Stimulated activated naive CD8-positive, alpha-beta T cell treated with anti-CD3 and anti-CD28 coated beads, Interleukin-15, amount 100 ng/mL, for 72 hours (primary cell): Measurements from ENCODE around the gene CRABP1.
"Not testable (repeated sequence)": the region's sequence is repeated elsewhere in the genome, so short reads cannot be mapped to it uniquely, and the experiment has no call there.

Experiments used
- ATAC-seq: fragments of 150-1000 bp; cut with Tn5 transposase; 2 replicates; pipeline ENCODE4 v1.10.0; 2021; ENCODE audit warnings: mild to moderate bottlenecking, moderate library complexity
- DNase-seq, 2 donors: peaks; one replicate each; pipeline ENCODE4 v3.0.0; 2021 to 2022
- H3K27ac Mint-ChIP-seq, 2 donors: one replicate each; pipeline ENCODE4 v1.8.0; 2022; ENCODE audit warnings: mild to moderate bottlenecking in 2 of 2, mixed read lengths in 2 of 2, moderate library complexity in 2 of 2
- H3K27me3 Mint-ChIP-seq: one replicate; pipeline ENCODE4 v1.8.0; 2022; ENCODE audit warnings: mixed read lengths
- H3K4me1 Mint-ChIP-seq: one replicate; pipeline ENCODE4 v1.8.0; 2022; ENCODE audit warnings: mild to moderate bottlenecking, mixed read lengths
- H3K4me3 Mint-ChIP-seq, 2 donors: one replicate each; pipeline ENCODE4 v1.8.0; 2022; ENCODE audit warnings: mild to moderate bottlenecking in 2 of 2, mixed read lengths in 2 of 2, moderate library complexity in 1 of 2
- H3K9me3 Mint-ChIP-seq, 2 donors: one replicate each; pipeline ENCODE4 v1.8.0; 2022; ENCODE audit warnings: mixed read lengths in 2 of 2

The CRABP1 gene

GRCh38 chr15:78374436-78375393 is 34.6 kb downstream of the CRABP1 start:
- no peak for DNase-seq
- Mint-ChIP-seq H3K4me1 (peaks cover 13% of the 10 kb centered on the region), H3K27ac (peak overlapping the region in 1 of 2 donors; percentile 82), H3K9me3 (no peaks in the 10 kb centered on the region), H3K27me3 (no peaks in the 10 kb centered on the region), H3K4me3 (peak overlapping the region in 1 of 2 donors; percentile 19)
- peak; percentile 74 for ATAC-seq

DNA sequence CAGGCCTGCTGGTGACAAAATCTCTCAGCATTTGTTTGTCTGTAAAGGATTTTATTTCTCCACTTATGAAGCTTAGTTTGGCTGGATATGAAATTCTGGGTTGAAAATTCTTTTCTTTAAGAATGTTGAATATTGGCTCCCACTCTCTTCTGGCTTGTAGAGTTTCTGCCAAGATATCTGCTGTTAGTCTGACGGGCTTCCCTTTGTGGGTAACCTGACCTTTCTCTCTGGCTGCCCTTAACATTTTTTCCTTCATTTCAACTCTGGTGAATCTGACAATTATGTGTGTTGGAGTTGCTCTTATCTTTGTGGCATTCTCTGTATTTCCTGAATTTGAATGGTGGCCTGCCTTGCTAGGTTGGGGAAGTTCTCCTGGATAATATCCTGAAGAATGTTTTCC is 40.0 kb downstream of the CRABP1 start:
- not testable (repeated sequence) for ATAC-seq, H3K27me3 Mint-ChIP-seq, H3K4me3 Mint-ChIP-seq, H3K9me3 Mint-ChIP-seq, H3K27ac Mint-ChIP-seq, DNase-seq, H3K4me1 Mint-ChIP-seq

- DNase-seq (no peak), ATAC-seq (no peak)
- Mint-ChIP-seq H3K27ac (no peak overlapping the region), H3K4me3 (no peak overlapping the region), H3K9me3 (no peaks in the 10 kb centered on the region), H3K4me1 (no peaks in the 10 kb centered on the region), H3K27me3 (peaks cover 24% of the 10 kb centered on the region)
Observed at GRCh38 chr15:78382114-78382880, 42.1 kb downstream of the CRABP1 start.

- Mint-ChIP-seq H3K9me3 (no peaks in the 10 kb centered on the region), H3K27me3 (peaks cover 24% of the 10 kb centered on the region), H3K4me1 (no peaks in the 10 kb centered on the region), H3K27ac (no peak overlapping the region), H3K4me3 (no peak overlapping the region)
- DNase-seq (no peak), ATAC-seq (no peak)
Observed at GRCh38 chr15:78384651-78385050, 44.5 kb downstream of the CRABP1 start.

DNA sequence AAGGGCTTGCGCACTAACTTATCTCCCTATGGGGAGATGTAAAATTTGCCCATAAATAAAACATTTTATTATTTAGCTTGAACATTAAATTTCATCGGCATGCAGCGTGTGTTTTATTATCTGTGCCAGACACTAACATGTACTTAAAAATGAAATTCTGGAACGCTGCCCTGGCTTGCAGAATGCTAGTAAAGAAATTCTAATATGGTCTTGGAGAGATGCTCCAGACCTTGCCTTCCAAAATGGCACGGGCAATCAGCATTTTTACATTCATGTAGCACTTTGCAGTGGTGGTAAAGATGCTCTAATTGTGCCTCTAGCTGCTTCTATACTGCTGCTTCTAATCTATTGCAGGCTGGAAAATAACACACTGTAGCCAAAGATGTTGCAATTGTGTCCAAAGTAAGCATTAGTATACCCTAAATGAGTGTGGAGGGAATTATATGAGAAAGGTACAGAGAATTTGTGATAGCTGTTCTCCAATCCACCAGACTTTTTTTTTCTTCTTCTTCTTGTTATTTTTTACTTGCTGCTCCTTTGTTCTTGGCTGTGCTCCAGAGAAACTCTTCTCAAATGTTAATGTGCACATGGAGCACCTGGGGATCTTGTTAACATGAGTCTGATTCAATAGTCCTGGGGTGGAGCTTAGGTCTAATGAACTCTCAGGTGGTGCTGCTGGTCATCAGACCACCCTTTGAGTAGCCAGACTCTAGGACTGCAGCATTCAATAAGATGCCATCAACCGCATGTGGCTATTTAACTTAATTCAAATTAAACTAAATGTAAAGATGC is 47.3 kb downstream of the CRABP1 start:
- Mint-ChIP-seq H3K4me3 (no peak overlapping the region), H3K4me1 (no peaks in the 10 kb centered on the region), H3K27ac (no peak overlapping the region), H3K27me3 (peaks cover 24% of the 10 kb centered on the region), H3K9me3 (no peaks in the 10 kb centered on the region)
- no peak for ATAC-seq
- no peak for DNase-seq

- Mint-ChIP-seq H3K27me3 (peaks cover 24% of the 10 kb centered on the region), H3K4me3 (no peak overlapping the region), H3K4me1 (no peaks in the 10 kb centered on the region), H3K9me3 (no peaks in the 10 kb centered on the region), H3K27ac (no peak overlapping the region)
- DNase-seq = no peak
- ATAC-seq = no peak
Observed at GRCh38 chr15:78388865-78389264, 48.7 kb downstream of the CRABP1 start.

GRCh38 chr15:78389322-78389721 is 49.2 kb downstream of the CRABP1 start:
- Mint-ChIP-seq H3K27me3 (peaks cover 24% of the 10 kb centered on the region), H3K9me3 (no peaks in the 10 kb centered on the region), H3K4me3 (no peak overlapping the region), H3K27ac (no peak overlapping the region), H3K4me1 (no peaks in the 10 kb centered on the region)
- no peak for DNase-seq
- ATAC-seq = no peak

DNA sequence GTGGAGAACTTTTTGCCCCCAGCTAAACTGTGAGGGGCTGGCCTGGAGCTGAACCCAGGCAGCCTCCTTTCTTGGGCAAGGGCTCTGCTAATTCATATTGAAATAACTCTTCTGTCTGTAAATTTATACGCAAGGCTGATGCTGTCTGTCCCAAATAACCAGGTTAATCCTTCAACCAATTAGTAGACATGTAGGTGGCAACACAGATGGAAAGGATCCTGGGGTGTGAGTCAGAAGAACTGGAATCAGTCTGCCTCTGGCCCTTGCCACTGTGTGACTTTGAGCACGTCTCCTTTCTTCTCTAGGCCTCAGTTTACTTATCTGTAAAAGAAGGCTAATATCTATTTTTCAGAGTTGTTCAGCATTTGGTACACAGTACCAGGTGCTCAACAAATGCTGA is 49.6 kb downstream of the CRABP1 start:
- H3K27me3 Mint-ChIP-seq = peaks cover 21% of the 10 kb centered on the region
- peak overlapping the region in 1 of 2 donors; percentile 43 for H3K27ac Mint-ChIP-seq
- ATAC-seq = no peak
- H3K4me3 Mint-ChIP-seq = no peak overlapping the region
- no peaks in the 10 kb centered on the region for H3K4me1 Mint-ChIP-seq
- no peaks in the 10 kb centered on the region for H3K9me3 Mint-ChIP-seq
- DNase-seq = no peak

- Mint-ChIP-seq H3K27me3 (peaks cover 16% of the 10 kb centered on the region), H3K27ac (peak overlapping the region in 1 of 2 donors; percentile 8), H3K4me3 (no peak overlapping the region), H3K4me1 (no peaks in the 10 kb centered on the region), H3K9me3 (no peaks in the 10 kb centered on the region)
- DNase-seq (no peak), ATAC-seq (no peak)
Observed at GRCh38 chr15:78390242-78390641, 50.1 kb downstream of the CRABP1 start.

DNA sequence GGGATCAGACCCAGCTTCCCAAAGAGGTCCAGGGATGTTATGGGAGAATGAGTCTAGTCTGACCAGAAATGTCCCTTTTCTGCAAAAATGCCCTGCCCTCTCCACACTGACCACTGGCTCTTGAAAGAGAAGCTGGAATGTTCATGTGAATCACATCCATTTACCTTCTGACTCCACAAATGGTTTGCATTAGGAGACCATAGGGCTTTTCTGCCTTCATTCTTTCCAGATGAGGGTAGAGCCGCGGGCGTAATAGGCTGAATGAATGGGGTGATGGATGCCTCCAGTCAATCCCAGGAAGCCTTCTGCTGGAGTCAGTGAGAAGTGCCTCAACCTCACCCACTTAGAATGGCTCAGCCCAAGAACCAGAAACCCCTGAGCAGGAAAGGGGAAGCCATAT is 50.7 kb downstream of the CRABP1 start:
- ATAC-seq (no peak), DNase-seq (no peak)
- H3K9me3 Mint-ChIP-seq = no peaks in the 10 kb centered on the region
- H3K27ac Mint-ChIP-seq = no peak overlapping the region
- H3K27me3 Mint-ChIP-seq = peaks cover 10% of the 10 kb centered on the region
- no peaks in the 10 kb centered on the region for H3K4me1 Mint-ChIP-seq
- H3K4me3 Mint-ChIP-seq = no peak overlapping the region

GRCh38 chr15:78391781-78392180 is 51.6 kb downstream of the CRABP1 start:
- Mint-ChIP-seq H3K27me3 (peaks cover under 1% of the 10 kb centered on the region), H3K4me3 (no peak overlapping the region), H3K4me1 (no peaks in the 10 kb centered on the region), H3K9me3 (no peaks in the 10 kb centered on the region), H3K27ac (no peak overlapping the region)
- no peak for ATAC-seq
- DNase-seq = no peak

DNA sequence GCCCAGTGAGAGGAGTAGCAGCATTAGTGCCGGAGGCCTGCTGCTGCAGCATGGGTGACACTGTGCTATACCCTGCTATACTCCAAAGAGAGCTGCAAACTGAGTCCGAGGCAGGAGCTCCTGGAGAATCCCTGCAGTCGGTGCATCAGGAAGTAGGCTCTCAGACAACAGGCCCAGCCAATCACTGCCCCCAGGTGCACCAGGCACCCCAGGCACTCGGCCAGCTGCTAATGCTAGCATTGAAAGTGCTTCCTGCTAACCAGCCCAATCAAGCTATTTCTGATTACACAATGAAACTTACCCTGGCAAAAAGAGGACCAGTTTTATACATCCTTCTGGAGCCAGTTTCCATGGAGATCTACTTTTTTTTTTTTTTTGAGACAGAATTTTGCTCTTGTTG is 52.3 kb downstream of the CRABP1 start:
- Mint-ChIP-seq H3K9me3 (no peaks in the 10 kb centered on the region), H3K27me3 (no peaks in the 10 kb centered on the region), H3K27ac (no peak overlapping the region), H3K4me1 (no peaks in the 10 kb centered on the region), H3K4me3 (no peak overlapping the region)
- DNase-seq (no peak), ATAC-seq (no peak)

DNA sequence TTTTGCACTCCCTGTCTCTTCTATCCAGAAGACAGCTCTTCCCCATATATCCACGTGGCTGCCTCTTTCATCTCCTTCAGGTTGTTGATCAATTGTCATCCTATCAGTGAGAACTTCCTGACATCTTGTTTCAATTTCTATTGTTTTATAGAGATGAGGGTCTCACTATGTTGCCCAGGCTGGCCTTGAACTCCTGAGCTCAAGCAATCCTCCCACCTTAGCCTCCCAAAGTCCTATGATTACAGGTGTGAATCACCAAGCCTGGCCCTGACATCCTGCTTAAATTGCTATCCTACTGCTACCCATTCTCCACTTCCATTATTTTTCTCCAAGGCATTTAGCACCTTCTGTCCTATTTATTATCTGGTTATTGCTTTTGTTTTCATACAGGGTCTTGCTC is 53.0 kb downstream of the CRABP1 start:
- ATAC-seq (no peak), DNase-seq (no peak)
- Mint-ChIP-seq H3K4me1 (no peaks in the 10 kb centered on the region), H3K27me3 (no peaks in the 10 kb centered on the region), H3K9me3 (no peaks in the 10 kb centered on the region), H3K4me3 (no peak overlapping the region), H3K27ac (no peak overlapping the region)

DNA sequence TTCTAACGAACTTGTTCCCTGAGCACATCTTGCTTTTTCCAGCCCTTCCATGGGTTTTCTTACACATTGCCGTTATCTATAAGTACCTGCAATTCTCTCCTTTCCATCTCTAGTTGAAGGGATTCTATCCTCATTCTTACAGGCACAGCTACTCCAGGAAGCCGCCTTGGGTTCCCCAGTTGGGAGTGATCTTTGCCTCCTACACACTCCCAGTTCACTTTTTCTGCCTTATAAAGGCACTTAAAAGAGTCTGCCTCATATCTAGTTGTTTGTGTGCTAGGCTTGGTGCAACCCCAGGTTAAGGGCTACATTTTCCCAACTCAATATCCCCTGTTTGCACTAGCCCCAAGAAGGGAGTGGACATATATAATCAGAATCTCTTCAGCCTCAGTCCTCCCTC is 53.9 kb downstream of the CRABP1 start:
- H3K4me1 Mint-ChIP-seq = no peaks in the 10 kb centered on the region
- DNase-seq (no peak), ATAC-seq (no peak)
- no peaks in the 10 kb centered on the region for H3K9me3 Mint-ChIP-seq
- peak overlapping the region in 1 of 2 donors; percentile 33 for H3K27ac Mint-ChIP-seq
- no peak overlapping the region for H3K4me3 Mint-ChIP-seq
- no peaks in the 10 kb centered on the region for H3K27me3 Mint-ChIP-seq

DNA sequence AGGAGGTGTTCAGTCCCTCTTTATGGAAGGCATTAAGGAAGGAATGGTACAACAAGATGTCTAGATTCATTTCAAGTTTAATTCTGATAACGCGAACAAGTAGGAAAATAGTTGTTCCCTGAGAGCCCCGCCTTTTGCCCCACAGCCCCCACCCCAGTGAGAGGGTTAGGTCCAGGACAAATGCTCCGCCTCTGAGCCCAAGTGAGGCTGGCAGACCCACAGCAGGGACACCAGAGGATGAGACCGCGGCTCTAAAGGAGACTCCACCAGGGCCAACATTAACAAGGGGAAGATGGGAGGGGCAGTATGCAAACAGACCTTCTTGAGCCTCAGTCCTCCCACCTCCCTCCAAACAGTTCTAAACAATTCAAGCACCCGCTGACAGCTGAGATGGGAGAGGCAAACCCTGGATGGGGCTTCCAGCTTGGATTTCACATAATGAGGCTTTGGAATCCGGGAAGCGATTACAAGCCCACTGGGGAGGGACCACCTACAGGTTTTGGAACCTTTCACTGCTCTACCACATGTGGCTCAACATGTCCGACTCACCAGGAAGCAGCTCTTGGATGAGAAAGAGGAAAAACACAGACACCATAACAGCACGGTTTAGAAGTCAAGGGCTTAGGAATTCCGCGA is 54.9 kb downstream of the CRABP1 start:
- Mint-ChIP-seq H3K9me3 (no peaks in the 10 kb centered on the region), H3K27me3 (no peaks in the 10 kb centered on the region), H3K27ac (peak overlapping the region in 1 of 2 donors; percentile 66), H3K4me1 (no peaks in the 10 kb centered on the region), H3K4me3 (no peak overlapping the region)
- no peak for ATAC-seq
- DNase-seq = no peak
